Stimulated activated CD4-positive, alpha-beta T cell treated with anti-CD3 and anti-CD28 coated beads, Interleukin-12 subunit alpha, Interleukin-12 subunit beta, amount 100 ng/mL, for 24 hours (primary cell): ENCODE measurements around the gene MARCHF4.

Experiments
- DNase-seq, 2 experiments: peaks; one replicate each; pipeline ENCODE4 v3.0.0-alpha.2; 2020; ENCODE audit warnings: low read depth in 2 of 2

MARCHF4 gene

DNA sequence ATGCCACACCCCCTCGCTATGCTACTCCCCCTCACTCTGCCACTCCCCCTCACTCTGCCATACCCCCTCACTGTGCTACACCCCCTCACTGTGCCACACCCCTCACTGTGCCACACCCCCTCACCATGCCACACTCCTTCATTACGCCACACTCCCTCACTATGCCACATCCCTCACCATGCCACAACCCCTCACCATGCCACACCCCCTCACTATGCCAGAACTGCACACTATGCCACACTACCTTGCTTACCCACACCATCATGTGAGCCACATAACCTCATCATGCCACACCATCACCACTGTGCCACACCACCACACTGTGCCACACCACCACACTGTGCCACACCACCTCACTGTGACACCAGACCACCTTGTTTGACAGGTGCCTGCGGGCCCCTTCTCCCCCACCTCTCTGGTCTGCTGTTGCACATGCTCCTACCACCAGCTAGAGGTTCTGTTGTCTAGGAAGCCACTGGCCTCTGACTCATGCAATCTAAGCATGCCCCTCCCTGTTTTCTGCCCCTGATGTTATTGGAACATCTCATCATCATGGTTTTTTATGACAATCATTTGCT lies 22.0 kb downstream of the MARCHF4 start:
- DNase-seq: no peak

DNA sequence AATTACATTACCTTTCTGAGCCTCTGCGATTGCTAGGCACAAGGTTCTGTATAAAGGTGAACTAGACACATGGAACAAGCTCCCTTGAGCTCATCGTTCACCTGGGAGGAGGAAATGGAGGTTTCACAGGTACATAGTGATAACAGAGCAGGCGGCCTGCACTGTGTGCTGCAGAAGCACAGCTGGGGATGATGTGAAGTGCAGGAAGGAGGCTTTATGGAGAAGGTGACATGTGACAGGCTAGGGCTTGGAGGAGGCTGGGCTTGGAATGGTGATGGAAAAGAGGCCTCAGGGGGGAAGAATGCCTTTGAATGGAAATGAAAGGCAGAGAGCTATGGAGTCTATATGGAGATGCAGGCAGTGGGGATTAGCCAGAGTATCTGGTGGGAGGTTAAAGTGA lies 22.9 kb downstream of the MARCHF4 start:
- no peak for DNase-seq

DNA sequence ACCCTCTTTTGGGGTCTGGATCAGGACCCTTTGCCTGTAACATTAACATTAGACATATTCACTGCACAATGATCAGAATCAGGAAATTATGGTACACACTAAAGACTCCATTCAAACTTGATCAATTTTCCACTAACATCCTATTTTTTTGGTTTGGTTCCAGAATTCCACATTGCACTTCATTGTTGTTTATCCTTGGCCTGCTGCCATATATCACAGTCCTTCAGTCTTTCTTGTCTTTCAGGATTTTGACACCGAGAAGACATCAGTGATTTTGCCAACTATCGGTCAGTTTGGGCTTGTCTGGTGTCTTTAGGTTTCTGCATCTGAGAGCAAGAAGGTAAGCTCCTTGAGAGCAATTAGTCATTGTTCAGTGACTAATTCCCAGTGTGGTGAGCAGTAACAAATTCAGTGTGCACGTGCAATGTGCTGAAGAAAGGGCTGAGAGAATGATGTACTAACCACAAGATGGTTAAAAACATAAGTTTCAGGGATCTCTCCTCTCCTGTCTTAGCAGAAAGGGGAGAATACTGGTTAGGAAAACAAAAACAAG lies 23.5 kb downstream of the MARCHF4 start:
- no peak for DNase-seq

DNA sequence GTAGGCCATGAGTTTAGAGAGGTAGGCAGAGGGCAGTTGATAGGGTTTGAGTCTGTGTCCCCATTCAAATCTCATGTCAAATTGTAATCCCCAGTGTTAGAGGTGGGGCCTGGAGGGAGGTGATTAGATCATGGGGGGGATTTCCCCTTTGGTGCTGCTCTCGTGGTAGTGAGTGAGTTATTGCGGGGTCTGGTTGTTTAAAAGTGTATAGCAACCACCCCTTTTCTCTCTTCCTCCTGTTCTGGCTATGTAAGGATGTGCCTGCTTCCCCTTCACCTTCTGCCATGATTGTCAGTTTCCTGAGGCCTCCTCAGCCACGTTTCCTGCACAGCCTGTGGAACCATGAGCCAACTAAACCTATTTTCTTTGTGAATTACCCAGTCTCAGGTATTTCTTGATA lies 25.5 kb downstream of the MARCHF4 start:
- DNase-seq: no peak

DNA sequence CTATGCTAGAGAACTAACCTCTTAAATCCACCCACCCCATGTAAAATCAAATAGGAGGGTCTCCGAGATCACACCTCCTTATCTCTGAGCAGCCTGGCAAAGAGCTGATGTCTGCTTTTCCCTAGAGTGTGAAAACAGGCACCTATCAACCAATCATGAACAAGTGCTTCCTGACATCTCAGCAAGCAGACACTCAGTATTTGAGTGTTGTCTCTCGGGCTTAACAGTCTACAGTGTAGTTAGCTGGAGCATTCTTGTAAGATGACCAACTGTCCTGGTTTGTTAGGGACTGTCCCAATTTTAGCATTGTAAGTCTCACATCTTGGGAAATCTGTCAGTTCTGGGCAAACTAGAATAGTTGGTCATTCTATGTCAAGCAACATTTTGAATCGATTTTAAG lies 26.4 kb downstream of the MARCHF4 start:
- no peak for DNase-seq

DNA sequence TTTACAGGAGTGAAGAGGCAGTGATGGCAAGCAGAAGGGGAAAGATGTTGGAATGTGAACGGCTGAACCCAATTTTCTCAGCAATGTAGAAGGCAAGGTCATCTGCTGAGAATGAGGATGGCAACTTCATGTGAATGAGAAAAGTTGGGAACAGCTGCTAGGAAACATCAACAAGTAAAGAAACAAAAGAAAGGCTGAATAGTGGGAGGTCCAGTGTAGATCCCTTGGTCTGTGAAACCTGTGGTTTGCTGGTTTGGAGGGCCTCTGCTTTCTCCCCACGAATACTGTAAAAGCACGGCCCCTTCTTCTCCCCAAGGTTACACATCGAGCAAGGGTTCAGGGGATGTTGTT lies 27.4 kb downstream of the MARCHF4 start:
- DNase-seq: no peak

DNA sequence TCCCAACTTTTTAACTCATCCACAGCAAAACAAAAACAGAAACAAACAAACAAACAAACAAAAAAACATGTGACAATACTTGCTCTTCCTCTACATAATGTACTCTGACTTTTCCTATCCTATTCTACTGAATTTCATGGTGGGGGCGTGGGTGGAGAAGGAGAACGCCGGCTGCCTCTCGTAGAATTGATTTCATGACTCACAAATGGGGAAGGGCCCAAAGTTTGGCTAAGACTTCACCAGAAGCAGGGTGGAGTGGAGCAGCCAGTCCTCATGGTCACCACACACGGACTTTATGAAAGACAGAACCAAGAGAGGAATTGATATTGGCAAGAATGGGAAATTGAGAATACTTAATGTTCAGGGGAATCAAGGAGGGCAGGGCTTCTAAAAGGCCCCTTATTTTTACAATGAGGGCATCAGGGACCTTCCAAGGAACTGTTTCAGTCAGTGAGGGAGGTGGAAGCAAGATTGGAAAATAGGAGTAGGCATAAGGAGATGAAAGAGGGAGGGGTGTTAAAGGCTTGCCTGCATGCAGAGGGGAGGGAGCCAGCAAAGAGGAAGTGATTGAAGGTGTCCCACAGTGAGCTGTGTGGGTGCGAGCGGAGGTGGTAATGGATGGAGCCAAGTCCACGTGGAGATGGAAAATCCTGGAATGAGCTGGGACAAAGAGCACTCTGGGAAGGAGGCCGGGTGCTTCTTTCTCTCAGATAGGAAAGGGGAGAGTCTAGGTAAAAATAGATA lies 27.9 kb downstream of the MARCHF4 start:
- no peak for DNase-seq

DNA sequence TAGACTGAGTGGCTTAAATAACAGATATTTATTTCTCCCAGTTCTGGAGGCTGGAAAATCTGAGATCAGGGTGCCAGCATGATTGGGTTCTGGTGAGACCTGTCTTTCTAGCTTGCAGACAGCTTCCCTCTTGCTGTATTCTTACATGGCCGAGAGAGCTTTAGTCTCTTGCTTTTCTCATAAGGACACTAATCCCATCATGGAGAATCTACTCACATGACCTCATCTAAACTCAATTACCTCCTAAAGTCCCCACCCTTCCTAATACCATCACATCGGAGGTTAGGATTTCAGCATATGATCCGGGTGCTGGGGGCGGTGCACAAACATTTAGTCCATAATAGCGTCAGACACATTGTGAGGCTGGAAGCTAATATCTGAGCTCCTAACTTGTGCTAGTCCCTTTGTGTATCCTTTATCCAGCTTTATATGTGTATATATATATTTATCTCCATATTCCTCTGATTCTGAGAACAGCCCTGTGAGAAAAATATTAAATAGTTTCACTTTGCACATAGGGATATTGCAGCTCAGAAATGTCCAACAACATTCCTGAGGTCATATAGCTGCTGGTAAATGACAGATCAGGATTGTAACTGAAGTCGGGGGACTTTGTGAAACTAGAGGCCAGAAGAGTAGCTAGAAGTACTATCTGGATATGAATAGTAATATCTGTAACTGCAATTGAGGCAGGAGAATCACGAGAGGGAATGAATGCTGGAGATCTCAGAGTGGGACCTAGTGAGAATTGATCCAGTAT lies 28.9 kb downstream of the MARCHF4 start:
- DNase-seq: no peak

DNA sequence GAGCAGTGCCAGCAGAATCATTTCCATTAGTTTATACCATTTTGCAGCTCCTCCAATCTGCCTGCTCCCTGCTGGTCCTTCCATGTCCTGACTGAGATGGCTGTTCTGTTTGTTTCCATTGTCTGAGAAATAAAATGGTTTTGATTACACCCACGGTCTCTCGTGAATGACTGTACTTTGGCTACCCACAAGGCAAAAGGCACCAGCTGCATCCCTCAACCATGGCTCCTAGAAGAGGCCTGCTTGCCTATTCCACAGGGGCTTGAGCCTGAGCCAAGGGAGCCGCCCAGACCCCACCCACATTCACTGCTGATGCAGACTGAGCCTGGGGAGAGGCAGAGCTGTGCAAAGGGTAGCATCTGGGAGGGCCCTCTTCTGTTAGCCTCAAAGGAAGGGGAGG lies 31.2 kb downstream of the MARCHF4 start:
- no peak for DNase-seq

DNA sequence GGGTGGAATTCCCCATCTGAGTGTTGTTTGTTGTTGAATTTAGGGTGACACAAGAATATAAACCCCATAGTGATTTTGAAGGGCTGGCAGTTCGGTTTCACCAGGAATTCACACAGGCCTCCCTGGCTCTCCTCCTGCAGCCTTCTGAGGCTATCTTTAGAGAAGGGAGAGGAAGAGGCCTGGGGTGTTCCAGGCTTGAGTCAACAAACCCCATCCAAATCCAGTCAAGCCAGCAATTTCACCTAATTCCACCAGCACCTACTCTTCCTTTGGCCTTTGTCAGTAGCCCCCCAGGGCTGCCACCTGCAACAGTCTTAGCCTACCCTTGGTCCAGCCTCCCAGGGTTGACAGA lies 32.0 kb downstream of the MARCHF4 start:
- DNase-seq: no peak

DNA sequence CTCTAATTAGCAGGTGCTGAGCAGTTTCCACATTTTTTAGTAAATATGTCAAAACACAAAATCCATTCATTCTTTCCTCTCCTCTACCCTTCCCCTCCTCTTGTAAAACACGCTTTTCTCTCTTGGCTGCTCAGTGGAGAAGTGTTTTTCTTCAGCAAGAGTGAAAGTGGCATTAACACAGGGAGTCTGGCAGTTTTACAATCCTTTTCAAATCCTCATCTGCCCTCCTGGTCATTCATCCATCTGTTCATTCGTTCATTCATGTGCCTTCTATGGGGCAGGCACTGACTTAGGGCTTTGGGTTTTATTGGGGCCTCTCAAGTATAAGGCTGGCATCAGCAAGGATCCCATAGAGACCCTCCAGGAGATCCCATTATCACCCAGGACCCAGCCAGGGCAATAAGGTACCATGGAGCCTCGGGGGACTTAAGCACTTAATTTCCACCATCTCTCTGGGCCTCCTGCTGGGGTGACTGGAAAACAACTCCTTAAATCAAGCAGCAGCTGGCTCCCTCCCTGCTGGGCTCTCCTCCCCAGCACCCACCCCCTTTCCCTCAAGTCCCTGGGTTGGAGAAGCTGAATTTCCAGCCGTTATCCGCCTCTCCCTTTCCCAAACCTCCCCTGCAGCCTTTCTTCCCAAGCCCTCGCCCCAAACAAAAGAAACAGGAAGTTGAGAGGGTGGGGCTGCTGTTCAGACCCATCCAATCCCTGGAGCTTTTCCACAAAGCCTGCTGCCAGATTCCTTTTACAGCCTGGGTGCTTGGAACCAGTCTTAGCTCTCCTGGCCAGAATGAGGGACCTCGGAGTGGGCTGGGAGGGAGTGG lies 32.6 kb downstream of the MARCHF4 start:
- no peak for DNase-seq

DNA sequence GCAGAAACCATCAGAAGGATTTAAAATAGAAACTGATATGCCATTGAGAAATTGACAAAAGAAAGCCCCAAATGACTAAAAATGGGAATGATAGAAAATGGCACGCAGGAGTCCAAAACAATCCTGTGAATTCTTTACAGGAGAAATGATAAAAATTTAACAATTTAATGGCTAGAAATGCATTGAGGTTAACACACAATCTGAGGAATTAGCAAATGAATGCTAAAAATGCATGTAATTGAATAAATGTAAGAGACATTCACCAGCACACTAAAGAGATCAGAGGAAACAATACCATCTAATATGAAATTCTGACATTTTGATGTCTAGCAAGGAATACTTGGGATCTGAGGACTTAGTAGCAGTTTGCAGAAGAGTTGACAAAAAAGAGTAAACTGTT lies 37.0 kb downstream of the MARCHF4 start:
- DNase-seq: no peak

DNA sequence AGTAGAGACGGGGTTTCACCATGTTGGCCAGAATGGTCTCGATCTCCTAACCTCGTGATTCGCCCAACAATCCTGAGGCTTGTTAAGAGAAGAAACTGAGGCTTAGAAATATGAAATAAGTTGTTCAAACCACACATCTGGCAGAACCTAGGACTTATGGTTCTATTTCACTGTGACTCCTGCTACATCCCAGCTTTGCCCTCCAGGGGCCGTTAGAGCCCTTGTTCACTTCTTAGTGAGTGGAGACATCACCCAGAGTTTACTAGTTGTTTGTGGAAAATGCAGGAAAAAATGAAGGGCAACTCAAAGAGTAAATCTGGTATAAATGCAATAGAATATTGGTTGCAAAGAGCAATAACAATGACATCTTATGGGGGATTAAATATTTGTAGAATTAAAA lies 43.9 kb downstream of the MARCHF4 start:
- DNase-seq: no peak

DNA sequence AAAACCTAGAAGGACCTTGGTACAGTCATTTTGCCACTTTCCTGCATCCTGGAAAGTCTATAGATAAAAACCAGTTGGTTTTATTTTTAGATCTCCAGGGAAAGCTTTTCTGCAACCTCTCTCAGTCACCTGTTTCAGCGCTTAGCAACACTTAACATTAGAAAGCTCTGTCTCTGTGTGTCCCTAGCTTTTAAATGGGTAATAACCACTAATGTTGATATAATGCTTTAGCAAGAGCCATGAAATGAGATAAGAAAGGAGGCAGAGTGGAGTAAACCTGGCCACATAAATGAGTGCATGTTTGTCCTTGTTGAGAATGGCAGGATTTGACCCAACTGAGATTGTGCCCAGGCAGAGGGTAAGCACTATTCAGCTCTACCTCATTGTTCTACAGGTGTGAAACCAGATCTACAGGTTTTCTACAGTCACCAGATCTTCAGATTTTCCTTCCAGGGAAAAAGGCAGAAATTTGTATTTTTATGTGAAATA lies 44.8 kb downstream of the MARCHF4 start:
- DNase-seq: no peak
